H9 (cell line): ENCODE data around the gene SSBP3. TPM values are rescaled to one million over a fixed set of nuclear protein-coding genes. Genes with fewer than 3 reads are reported as not detected.

Source experiments
- DNase-seq: peaks from one replicate; pipeline ENCODE4 v3.0.0-alpha.2; 2017
- H2AFZ ChIP-seq: one replicate; pipeline ENCODE4 v1.6.1; 2013; ENCODE audit warnings: mild to moderate bottlenecking, low read length, control low read depth, moderate library complexity
- H2AK5ac ChIP-seq: 2 replicates; pipeline ENCODE4 v1.6.1; 2013; ENCODE audit warnings: low read length, control low read depth, mixed read lengths; ENCODE audit not compliant: insufficient read length
- H2BK120ac ChIP-seq: one replicate; pipeline ENCODE4 v1.6.1; 2013; ENCODE audit warnings: low read depth, mild to moderate bottlenecking, low read length, control low read depth, inconsistent platforms; ENCODE audit not compliant: poor library complexity, severe bottlenecking
- H2BK12ac ChIP-seq: 2 replicates; pipeline ENCODE4 v1.6.1; 2013; ENCODE audit warnings: low read length, control low read depth, mixed read lengths, low read depth; ENCODE audit not compliant: insufficient read length
- H2BK15ac ChIP-seq: 2 replicates; pipeline ENCODE4 v1.6.1; 2013; ENCODE audit warnings: low read depth, low read length, control low read depth
- H2BK20ac ChIP-seq: one replicate; pipeline ENCODE4 v1.6.1; 2013; ENCODE audit warnings: low read depth, mild to moderate bottlenecking, low read length, control low read depth, inconsistent platforms; ENCODE audit not compliant: poor library complexity, severe bottlenecking
- H2BK5ac ChIP-seq: 2 replicates; pipeline ENCODE4 v1.6.1; 2013; ENCODE audit warnings: low read length, control low read depth, mixed read lengths; ENCODE audit not compliant: insufficient read length
- H3K14ac ChIP-seq: 2 replicates; pipeline ENCODE4 v1.6.1; 2013; ENCODE audit warnings: low read length, control low read depth; ENCODE audit not compliant: insufficient read depth
- H3K18ac ChIP-seq: 2 replicates; pipeline ENCODE4 v1.6.1; 2013; ENCODE audit warnings: low read depth, mild to moderate bottlenecking, mixed read lengths, low read length, control low read depth; ENCODE audit not compliant: insufficient read length
- H3K23ac ChIP-seq: 2 replicates; pipeline ENCODE4 v1.6.1; 2013; ENCODE audit warnings: low read length, control low read depth, mixed read lengths, low read depth; ENCODE audit not compliant: insufficient read length
- H3K23me2 ChIP-seq: 2 replicates; pipeline ENCODE4 v1.6.1; 2013; ENCODE audit warnings: low read depth, mild to moderate bottlenecking, mixed read lengths, low read length, control low read depth; ENCODE audit not compliant: insufficient read length, poor library complexity, severe bottlenecking
- H3K27ac ChIP-seq: 2 replicates; pipeline ENCODE4 v1.5.1; 2013; ENCODE audit warnings: low read length, control low read depth, mixed read lengths, low read depth; ENCODE audit not compliant: insufficient read length
- H3K27me3 ChIP-seq: 2 replicates; pipeline ENCODE4 v1.6.1; 2013; ENCODE audit warnings: low read length, control low read depth, inconsistent platforms; ENCODE audit not compliant: insufficient read depth
- H3K4ac ChIP-seq: 2 replicates; pipeline ENCODE4 v1.6.1; 2013; ENCODE audit warnings: low read depth, mild to moderate bottlenecking, control low read depth, inconsistent platforms, low read length, moderate library complexity
- H3K4me1 ChIP-seq: 2 replicates; pipeline ENCODE4 v1.6.1; 2013; ENCODE audit warnings: low read length, control low read depth, inconsistent platforms; ENCODE audit not compliant: insufficient read depth
- H3K4me2 ChIP-seq: 2 replicates; pipeline ENCODE4 v1.6.1; 2013; ENCODE audit warnings: low read length, control low read depth, mixed read lengths; ENCODE audit not compliant: insufficient read length, insufficient read depth
- H3K56ac ChIP-seq: 2 replicates; pipeline ENCODE4 v1.6.1; 2013; ENCODE audit warnings: low read depth, mild to moderate bottlenecking, mixed read lengths, low read length, control low read depth; ENCODE audit not compliant: insufficient read length
- H3K79me1 ChIP-seq: 2 replicates; pipeline ENCODE4 v1.6.1; 2013; ENCODE audit warnings: low read depth, mild to moderate bottlenecking, moderate library complexity, low read length, control low read depth, inconsistent platforms; ENCODE audit not compliant: insufficient read depth, poor library complexity, severe bottlenecking
- H3K79me2 ChIP-seq: 2 replicates; pipeline ENCODE4 v1.6.1; 2013; ENCODE audit warnings: low read length, control low read depth, inconsistent platforms; ENCODE audit not compliant: insufficient read depth
- H3K9ac ChIP-seq: 2 replicates; pipeline ENCODE4 v1.6.1; 2013; ENCODE audit warnings: low read length, control low read depth, mixed read lengths; ENCODE audit not compliant: insufficient read length; ENCODE audit errors: extremely low read depth
- H3K9me3 ChIP-seq: one replicate; pipeline ENCODE4 v1.6.1; 2013; ENCODE audit warnings: low read depth, low read length, inconsistent platforms; ENCODE audit not compliant: control insufficient read depth
- H3T11ph ChIP-seq: one replicate; pipeline ENCODE4 v1.6.1; 2013; ENCODE audit warnings: mild to moderate bottlenecking, low read length, control low read depth, inconsistent platforms
- H4K20me1 ChIP-seq: one replicate; pipeline ENCODE4 v1.6.1; 2013; ENCODE audit not compliant: control insufficient read depth, insufficient read length, insufficient read depth
- H4K5ac ChIP-seq: 2 replicates; pipeline ENCODE4 v1.6.1; 2013; ENCODE audit warnings: low read depth, mild to moderate bottlenecking, mixed read lengths, low read length, control low read depth; ENCODE audit not compliant: insufficient read length
- H4K8ac ChIP-seq: replicated peaks from 2 replicates; pipeline ENCODE4 v1.6.1; 2013; ENCODE audit warnings: low read length, control low read depth, mixed read lengths, low read depth; ENCODE audit not compliant: insufficient read length
- H4K91ac ChIP-seq: 2 replicates; pipeline ENCODE4 v1.6.1; 2013; ENCODE audit warnings: low read depth, mild to moderate bottlenecking, moderate library complexity, mixed read lengths, low read length, control low read depth; ENCODE audit not compliant: insufficient read length
- H3K27ac Mint-ChIP-seq, 3 experiments: 2 replicates in 2 of 3; 3 replicates in 1 of 3; pipeline ENCODE4 v1.8.0; 2020 to 2021; ENCODE audit warnings: mixed read lengths in 3 of 3, mild to moderate bottlenecking in 1 of 3, moderate library complexity in 1 of 3
- H3K27me3 Mint-ChIP-seq: 2 replicates; pipeline ENCODE4 v1.8.0; 2021; ENCODE audit warnings: low read depth, mild to moderate bottlenecking, moderate library complexity, mixed read lengths
- H3K36me3 Mint-ChIP-seq, 3 experiments: 2 replicates in 2 of 3; 3 replicates in 1 of 3; pipeline ENCODE4 v1.8.0; 2020 to 2021; ENCODE audit warnings: low read depth in 3 of 3, mixed read lengths in 3 of 3; ENCODE audit not compliant: insufficient read depth in 1 of 3
- H3K4me1 Mint-ChIP-seq, 2 experiments: 2 replicates each; pipeline ENCODE4 v1.8.0; 2020; ENCODE audit warnings: mixed read lengths in 2 of 2
- H3K4me3 Mint-ChIP-seq, 2 experiments: 2 replicates in 1 of 2; 3 replicates in 1 of 2; pipeline ENCODE4 v1.8.0; 2020 to 2021; ENCODE audit warnings: mild to moderate bottlenecking in 2 of 2, mixed read lengths in 2 of 2, moderate library complexity in 1 of 2
- H3K9me3 Mint-ChIP-seq, 2 experiments: 2 replicates in 1 of 2; 3 replicates in 1 of 2; pipeline ENCODE4 v1.8.0; 2020; ENCODE audit warnings: mild to moderate bottlenecking in 2 of 2, mixed read lengths in 2 of 2, moderate library complexity in 1 of 2
- WGBS: extraction: QIAGEN DNeasy Blood & Tissue Kit; methylation state at CpG from one replicate; pipeline ENCODE4 v1.1.7; 2013; ENCODE audit warnings: missing lambda C conversion rate, low lambda C conversion rate, mixed read lengths; ENCODE audit not compliant: insufficient read length; ENCODE audit errors: extremely low coverage; 5-methylcytosine and 5-hydroxymethylcytosine counted together
- total RNA-seq: library from RNA; stranded (reverse); gene quantifications from 2 replicates; pipeline ENCODE4 v1.2.1, GENCODE V29; 2021
- TF ChIP-seq, protein P1 (sequence below): fragments of 200-600 bp; sonication (generic); conservative IDR thresholded peaks from 3 replicates; pipeline ENCODE4 v1.8.0; 2021; ENCODE audit warnings: antibody characterized with exemption, mild to moderate bottlenecking

SSBP3 gene
- total RNA-seq, 1 experiment from 2014 or later = 126 TPM

DNA sequence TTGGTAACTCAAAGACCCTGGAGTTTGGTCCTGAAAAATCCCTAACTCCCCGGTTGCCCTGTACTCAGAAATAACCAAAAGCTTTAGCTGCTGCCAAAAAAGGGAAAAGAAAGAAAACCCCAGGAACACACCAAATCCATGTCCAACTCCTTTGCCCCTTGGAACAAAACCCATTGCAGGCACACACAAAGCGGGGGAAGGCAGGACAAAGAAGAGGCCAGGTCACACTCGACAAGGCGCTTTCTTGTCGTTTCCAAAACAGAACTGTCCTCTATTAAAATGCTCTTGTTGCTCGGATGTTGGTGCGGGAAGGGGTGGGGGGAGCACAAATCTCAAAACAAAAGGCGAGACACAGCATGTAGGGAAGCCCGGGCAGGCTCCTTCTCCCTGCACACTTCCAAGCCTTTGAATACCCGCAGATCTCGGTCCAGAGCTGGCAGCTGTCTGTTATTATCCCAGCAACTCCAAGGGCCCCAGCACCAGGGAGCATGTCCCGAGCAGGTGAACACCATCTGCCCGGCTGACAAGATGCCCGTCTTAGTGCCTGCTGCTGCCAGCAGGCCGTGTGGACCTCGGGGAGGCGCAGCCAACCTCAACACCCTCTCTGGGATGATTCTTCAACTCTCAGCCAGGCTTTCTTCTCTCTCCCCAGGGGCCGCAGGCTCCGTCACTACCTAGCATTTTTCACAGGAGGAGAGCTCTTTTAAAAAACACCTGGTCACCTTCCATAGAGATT, 96.4 kb downstream of the SSBP3 start:
- H3K4me1 Mint-ChIP-seq = peaks cover 82 to 91% of the 10 kb centered on the region in 2 experiments
- H3K27me3 ChIP-seq = no peaks in the 10 kb centered on the region
- peak overlapping the region; percentile 22; the same call in 1 of the 2 replicates for H3K14ac ChIP-seq
- peak; percentile 59 for DNase-seq
- peak overlapping the region; percentile 50 to 63 for H3K4me3 Mint-ChIP-seq
- TF ChIP-seq, protein P1, sequence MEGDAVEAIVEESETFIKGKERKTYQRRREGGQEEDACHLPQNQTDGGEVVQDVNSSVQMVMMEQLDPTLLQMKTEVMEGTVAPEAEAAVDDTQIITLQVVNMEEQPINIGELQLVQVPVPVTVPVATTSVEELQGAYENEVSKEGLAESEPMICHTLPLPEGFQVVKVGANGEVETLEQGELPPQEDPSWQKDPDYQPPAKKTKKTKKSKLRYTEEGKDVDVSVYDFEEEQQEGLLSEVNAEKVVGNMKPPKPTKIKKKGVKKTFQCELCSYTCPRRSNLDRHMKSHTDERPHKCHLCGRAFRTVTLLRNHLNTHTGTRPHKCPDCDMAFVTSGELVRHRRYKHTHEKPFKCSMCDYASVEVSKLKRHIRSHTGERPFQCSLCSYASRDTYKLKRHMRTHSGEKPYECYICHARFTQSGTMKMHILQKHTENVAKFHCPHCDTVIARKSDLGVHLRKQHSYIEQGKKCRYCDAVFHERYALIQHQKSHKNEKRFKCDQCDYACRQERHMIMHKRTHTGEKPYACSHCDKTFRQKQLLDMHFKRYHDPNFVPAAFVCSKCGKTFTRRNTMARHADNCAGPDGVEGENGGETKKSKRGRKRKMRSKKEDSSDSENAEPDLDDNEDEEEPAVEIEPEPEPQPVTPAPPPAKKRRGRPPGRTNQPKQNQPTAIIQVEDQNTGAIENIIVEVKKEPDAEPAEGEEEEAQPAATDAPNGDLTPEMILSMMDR = no peak
- no peak overlapping the region for H2BK12ac ChIP-seq
- no peak overlapping the region for H3T11ph ChIP-seq
- H2AFZ ChIP-seq = no peak overlapping the region
- peak overlapping the region; percentile 16 for H3K18ac ChIP-seq
- no peaks in the 10 kb centered on the region for H3K9me3 ChIP-seq
- H4K91ac ChIP-seq = no peak overlapping the region
- peaks cover 6% of the 10 kb centered on the region for H3K79me1 ChIP-seq
- H3K27me3 Mint-ChIP-seq = peaks cover 3% of the 10 kb centered on the region; the same call in 1 of the 2 replicates
- H3K27ac ChIP-seq = peak overlapping the region; percentile 4
- H4K8ac ChIP-seq = no peak overlapping the region
- H2BK120ac ChIP-seq = no peak overlapping the region
- H2BK15ac ChIP-seq = no peak overlapping the region
- H3K9ac ChIP-seq = no peak overlapping the region
- peaks cover 28% of the 10 kb centered on the region for H3K4me1 ChIP-seq
- H3K4me2 ChIP-seq = peak overlapping the region; percentile 29
- no peaks in the 10 kb centered on the region for H4K20me1 ChIP-seq
- no peak overlapping the region for H2AK5ac ChIP-seq
- H3K27ac Mint-ChIP-seq = peak overlapping the region; percentile 95 to 99 (median 97)
- H4K5ac ChIP-seq = no peak overlapping the region
- peaks cover 0 to 4% of the 10 kb centered on the region in 2 experiments; a peak in 2 of 5 replicates for H3K9me3 Mint-ChIP-seq
- no CpG with 5 or more reads among the region's 19 CpGs for WGBS
- H2BK5ac ChIP-seq = no peak overlapping the region
- no peak overlapping the region for H3K23ac ChIP-seq
- no peak overlapping the region for H3K4ac ChIP-seq
- H2BK20ac ChIP-seq = no peak overlapping the region
- H3K23me2 ChIP-seq = no peaks in the 10 kb centered on the region
- peaks cover 0 to 8% (median 3%) of the 10 kb centered on the region in 3 experiments; a peak in 4 of 7 replicates for H3K36me3 Mint-ChIP-seq
- no peak overlapping the region for H3K56ac ChIP-seq
- peaks cover 20% of the 10 kb centered on the region; the same call in 1 of the 2 replicates for H3K79me2 ChIP-seq
